Measurements from ENCODE around the gene KIR3DL2. TPM values are rescaled to one million over a fixed set of nuclear protein-coding genes. Genes with fewer than 3 reads are reported as not detected.
"Not testable (repeated sequence)": the region's sequence is repeated elsewhere in the genome, so short reads cannot be mapped to it uniquely, and the experiment has no call there.

KIR3DL2 gene
- total RNA-seq, 6 experiments from 2014 or later, result not detected

DNA sequence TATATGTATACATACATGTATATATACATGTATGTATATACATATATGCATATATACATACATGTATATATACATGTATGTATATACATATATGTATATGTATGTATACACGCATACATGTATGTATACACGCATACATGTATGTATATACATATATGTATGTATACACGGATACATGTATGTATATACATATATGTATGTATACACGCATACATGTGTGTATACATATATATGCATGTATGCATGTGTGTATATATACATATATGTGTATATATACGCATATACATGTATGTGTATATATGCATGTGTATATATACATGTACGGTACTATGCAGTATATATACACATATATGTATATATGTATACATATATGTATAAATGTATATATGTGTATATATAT lies 53.1 kb downstream of the KIR3DL2 start:
- H3K36me3 Mint-ChIP-seq (ENCODE audit: low read depth), result 0 out of 2 replicates have a peak, but pooled peaks cover 6% of the 10 kb centered on the region
- no peak overlapping the region for H3K4me3 Mint-ChIP-seq
- no peak overlapping the region for H3K27ac Mint-ChIP-seq
- TF ChIP-seq, protein P1, sequence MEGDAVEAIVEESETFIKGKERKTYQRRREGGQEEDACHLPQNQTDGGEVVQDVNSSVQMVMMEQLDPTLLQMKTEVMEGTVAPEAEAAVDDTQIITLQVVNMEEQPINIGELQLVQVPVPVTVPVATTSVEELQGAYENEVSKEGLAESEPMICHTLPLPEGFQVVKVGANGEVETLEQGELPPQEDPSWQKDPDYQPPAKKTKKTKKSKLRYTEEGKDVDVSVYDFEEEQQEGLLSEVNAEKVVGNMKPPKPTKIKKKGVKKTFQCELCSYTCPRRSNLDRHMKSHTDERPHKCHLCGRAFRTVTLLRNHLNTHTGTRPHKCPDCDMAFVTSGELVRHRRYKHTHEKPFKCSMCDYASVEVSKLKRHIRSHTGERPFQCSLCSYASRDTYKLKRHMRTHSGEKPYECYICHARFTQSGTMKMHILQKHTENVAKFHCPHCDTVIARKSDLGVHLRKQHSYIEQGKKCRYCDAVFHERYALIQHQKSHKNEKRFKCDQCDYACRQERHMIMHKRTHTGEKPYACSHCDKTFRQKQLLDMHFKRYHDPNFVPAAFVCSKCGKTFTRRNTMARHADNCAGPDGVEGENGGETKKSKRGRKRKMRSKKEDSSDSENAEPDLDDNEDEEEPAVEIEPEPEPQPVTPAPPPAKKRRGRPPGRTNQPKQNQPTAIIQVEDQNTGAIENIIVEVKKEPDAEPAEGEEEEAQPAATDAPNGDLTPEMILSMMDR (IDR thresholded peaks at IDR 0.05), result no peak
- H3K4me1 Mint-ChIP-seq (ENCODE audit: low read depth), result no peaks in the 10 kb centered on the region
- peaks cover 47% of the 10 kb centered on the region for H3K9me3 Mint-ChIP-seq
- peaks cover 1% of the 10 kb centered on the region for H3K27me3 Mint-ChIP-seq (ENCODE audit: insufficient read depth)
- no peak for DNase-seq

DNA sequence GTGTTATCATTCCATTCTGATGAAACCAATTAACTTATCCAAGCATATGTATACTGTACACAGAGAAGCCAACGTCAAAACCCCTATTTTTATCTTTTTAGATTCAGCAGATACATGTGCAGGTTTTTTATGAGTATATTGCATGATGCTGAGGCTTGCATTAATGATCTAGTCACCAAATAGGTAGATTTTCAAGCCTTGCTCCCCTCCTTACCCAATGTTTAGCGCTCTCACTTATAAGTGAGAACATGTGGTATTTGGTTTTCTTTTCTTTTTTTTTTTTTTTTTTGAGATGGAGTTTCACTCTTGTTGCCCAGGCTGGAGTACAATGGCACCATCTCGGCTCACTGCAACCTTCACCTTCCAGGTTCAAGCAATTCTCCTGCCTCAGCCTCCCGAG lies 54.0 kb downstream of the KIR3DL2 start:
- not testable (repeated sequence) for H3K27ac Mint-ChIP-seq; H3K36me3 Mint-ChIP-seq (ENCODE audit: low read depth); H3K27me3 Mint-ChIP-seq (ENCODE audit: insufficient read depth); H3K4me1 Mint-ChIP-seq (ENCODE audit: low read depth); DNase-seq; H3K4me3 Mint-ChIP-seq
- peaks cover 41% of the 10 kb centered on the region for H3K9me3 Mint-ChIP-seq

DNA sequence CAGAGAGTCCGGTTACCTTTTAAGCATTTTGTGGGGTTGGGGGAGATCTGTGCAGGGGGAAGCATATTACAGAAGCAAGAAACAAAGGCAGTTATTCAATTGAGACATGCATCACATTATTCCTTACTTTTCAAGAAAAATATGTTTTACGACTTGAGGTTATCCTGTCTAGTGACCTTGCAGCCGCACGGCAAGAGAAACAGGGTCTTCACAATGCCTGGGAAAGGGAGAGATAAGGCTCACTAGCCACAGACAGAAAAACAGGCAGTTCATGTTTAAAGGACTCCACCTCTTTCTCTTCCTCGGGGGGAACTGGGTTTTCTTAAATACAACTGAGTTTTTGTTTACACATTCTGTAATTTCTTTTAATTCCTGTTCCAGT lies 55.2 kb downstream of the KIR3DL2 start:
- Mint-ChIP-seq H3K9me3 (peaks cover 35% of the 10 kb centered on the region), H3K27ac (no peak overlapping the region), H3K4me1 (ENCODE audit: low read depth) (no peaks in the 10 kb centered on the region), H3K27me3 (ENCODE audit: insufficient read depth) (no peaks in the 10 kb centered on the region; the same call in 1 of the 2 replicates), H3K36me3 (ENCODE audit: low read depth) (peaks cover 5% of the 10 kb centered on the region; the same call in 1 of the 2 replicates), H3K4me3 (no peak overlapping the region)
- no peak for DNase-seq
- TF ChIP-seq, protein P1 (IDR thresholded peaks at IDR 0.05), result no peak

DNA sequence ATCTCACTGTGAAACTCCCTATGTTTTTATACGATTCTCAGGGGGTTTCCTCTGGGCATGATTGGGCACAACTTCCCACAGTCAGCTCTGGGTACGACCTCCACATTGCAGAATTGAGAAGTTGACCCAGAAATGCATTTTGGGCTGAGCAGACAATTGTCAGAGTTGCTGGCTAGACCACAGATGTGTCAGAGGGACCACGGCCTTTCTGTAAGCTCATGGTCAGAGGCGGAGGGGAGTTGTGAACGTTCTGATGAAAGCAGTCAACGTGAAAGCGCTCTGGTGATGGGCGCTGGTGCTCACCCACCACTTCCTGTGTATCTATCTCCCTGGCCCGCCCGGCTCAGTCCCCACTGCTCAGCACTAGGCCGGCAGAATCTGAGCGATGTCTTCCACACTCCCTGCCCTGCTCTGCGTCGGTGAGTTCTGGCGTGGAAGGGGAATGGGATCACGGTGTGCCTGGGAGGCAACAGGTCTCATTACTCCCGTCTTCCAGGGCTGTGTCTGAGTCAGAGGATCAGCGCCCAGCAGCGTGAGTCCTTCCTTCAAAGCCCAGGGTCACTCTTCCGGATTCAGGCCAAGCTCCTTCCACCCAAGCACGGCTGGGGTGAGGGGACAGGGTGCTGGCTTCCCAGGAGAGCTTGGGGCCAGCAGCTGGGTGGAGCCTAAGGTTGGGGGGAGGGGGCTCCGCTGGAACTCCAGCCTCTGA lies 55.7 kb downstream of the KIR3DL2 start, which contains the start of gene NCR1:
Gene NCR1, plus strand, starts transcription at position 346 of the 709 bp plus-strand sequence. Its CDS starts 40 bp downstream, at position 386.
- Mint-ChIP-seq H3K4me1 (ENCODE audit: low read depth) (no peaks in the 10 kb centered on the region), H3K36me3 (ENCODE audit: low read depth) (peaks cover 9% of the 10 kb centered on the region; the same call in 1 of the 2 replicates)
- TF ChIP-seq, protein P1 (IDR thresholded peaks at IDR 0.05), result no peak

DNA sequence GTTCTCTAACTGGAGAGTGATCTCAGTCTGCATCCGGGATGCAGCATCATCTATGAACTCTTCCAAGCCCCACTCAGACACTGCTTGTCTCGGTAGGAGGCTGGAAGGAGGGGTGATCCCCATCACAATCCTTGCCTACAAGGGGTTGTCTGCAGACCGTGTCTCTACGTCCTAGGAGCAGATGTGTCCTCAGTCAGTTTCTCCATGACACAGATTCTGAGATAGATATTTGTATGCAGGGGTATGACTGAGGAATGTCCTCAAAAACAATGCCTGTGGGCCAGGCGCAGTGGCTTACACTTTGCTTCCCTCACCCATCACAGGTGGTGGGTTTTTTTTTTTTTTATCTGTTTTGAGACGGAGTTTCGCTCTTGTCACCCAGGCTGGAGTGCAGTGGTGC lies 56.6 kb downstream of the KIR3DL2 start:
- Mint-ChIP-seq H3K4me3 (no peak overlapping the region), H3K9me3 (peaks cover 36% of the 10 kb centered on the region), H3K4me1 (ENCODE audit: low read depth) (no peaks in the 10 kb centered on the region), H3K27ac (no peak overlapping the region), H3K36me3 (ENCODE audit: low read depth) (peaks cover 9% of the 10 kb centered on the region; the same call in 1 of the 2 replicates), H3K27me3 (ENCODE audit: insufficient read depth) (no peaks in the 10 kb centered on the region)
- DNase-seq, result no peak
- TF ChIP-seq, protein P1 (IDR thresholded peaks at IDR 0.05), result no peak

More for the DNA sequence above, 55.7 kb downstream of the KIR3DL2 start, which contains the start of gene NCR1:
- no peak for DNase-seq
- peaks cover 36% of the 10 kb centered on the region for H3K9me3 Mint-ChIP-seq
- no peak within 1 kb of the TSS for H3K27ac Mint-ChIP-seq
- no peak within 1 kb of the TSS for H3K4me3 Mint-ChIP-seq
- no peaks in the 10 kb centered on the region; the same call in 1 of the 2 replicates for H3K27me3 Mint-ChIP-seq (ENCODE audit: insufficient read depth)

DNA sequence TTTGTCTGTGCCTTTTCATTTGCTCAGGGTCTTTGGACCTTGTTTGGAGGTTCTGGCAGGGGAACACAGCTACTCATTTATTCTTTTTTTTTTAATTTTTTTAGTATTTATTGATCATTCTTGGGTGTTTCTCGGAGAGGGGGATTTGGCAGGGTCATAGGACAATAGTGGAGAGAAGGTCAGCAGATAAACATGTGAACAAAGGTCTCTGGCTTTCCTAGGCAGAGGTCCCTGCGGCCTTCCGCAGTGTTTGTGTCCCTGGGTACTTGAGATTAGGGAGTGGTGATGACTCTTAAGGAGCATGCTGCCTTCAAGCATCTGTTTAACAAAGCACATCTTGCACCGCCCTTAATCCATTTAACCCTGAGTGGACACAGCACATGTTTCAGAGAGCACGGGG lies 57.7 kb downstream of the KIR3DL2 start:
- not testable (repeated sequence) for DNase-seq; H3K27ac Mint-ChIP-seq; H3K27me3 Mint-ChIP-seq (ENCODE audit: insufficient read depth); H3K4me3 Mint-ChIP-seq; H3K4me1 Mint-ChIP-seq (ENCODE audit: low read depth); H3K36me3 Mint-ChIP-seq (ENCODE audit: low read depth)
- H3K9me3 Mint-ChIP-seq, result peaks cover 42% of the 10 kb centered on the region

Other genes starting within 250 kb of the KIR3DL2 start
- gene LILRB1, start 220.0 kb upstream of the KIR3DL2 start, total RNA-seq (2021; fragmentation: NEBNext Ultra II Directional; extraction: Animal tissue kit (Norgen Biotek cat#: 25700)), result not detected
- not detected for gene LILRB4, start 187.5 kb upstream of the KIR3DL2 start, total RNA-seq (2021; fragmentation: NEBNext Ultra II Directional; extraction: Animal tissue kit (Norgen Biotek cat#: 25700))
- not detected for gene KIR3DL3, start 126.0 kb upstream of the KIR3DL2 start, total RNA-seq (2021; fragmentation: NEBNext Ultra II Directional; extraction: Animal tissue kit (Norgen Biotek cat#: 25700))
- not detected for gene KIR2DL3, start 111.9 kb upstream of the KIR3DL2 start, total RNA-seq (2021; fragmentation: NEBNext Ultra II Directional; extraction: Animal tissue kit (Norgen Biotek cat#: 25700))
- not detected for gene KIR2DL1, start 80.7 kb upstream of the KIR3DL2 start, total RNA-seq (2021; fragmentation: NEBNext Ultra II Directional; extraction: Animal tissue kit (Norgen Biotek cat#: 25700))
- not detected for gene KIR2DL4, start 46.8 kb upstream of the KIR3DL2 start, total RNA-seq (2021; fragmentation: NEBNext Ultra II Directional; extraction: Animal tissue kit (Norgen Biotek cat#: 25700))
- gene KIR3DL1, start 34.0 kb upstream of the KIR3DL2 start, total RNA-seq (2021; fragmentation: NEBNext Ultra II Directional; extraction: Animal tissue kit (Norgen Biotek cat#: 25700)), result not detected
- gene KIR2DS4, start 17.8 kb upstream of the KIR3DL2 start, total RNA-seq (2021; fragmentation: NEBNext Ultra II Directional; extraction: Animal tissue kit (Norgen Biotek cat#: 25700)), result not detected
- not detected for gene FCAR, start 23.8 kb downstream of the KIR3DL2 start, total RNA-seq (2021; fragmentation: NEBNext Ultra II Directional; extraction: Animal tissue kit (Norgen Biotek cat#: 25700))
- not detected for gene NCR1, start 55.7 kb downstream of the KIR3DL2 start, total RNA-seq (2021; fragmentation: NEBNext Ultra II Directional; extraction: Animal tissue kit (Norgen Biotek cat#: 25700))
- gene NLRP7, start 97.1 kb downstream of the KIR3DL2 start, total RNA-seq (2021; fragmentation: NEBNext Ultra II Directional; extraction: Animal tissue kit (Norgen Biotek cat#: 25700)), result not detected
- gene NLRP2, start 115.9 kb downstream of the KIR3DL2 start, total RNA-seq (2021; fragmentation: NEBNext Ultra II Directional; extraction: Animal tissue kit (Norgen Biotek cat#: 25700)), result under 1 TPM in 1 of 6 experiments, not detected in 5; 0.26 TPM
- not detected for gene GP6, start 187.8 kb downstream of the KIR3DL2 start, total RNA-seq (2021; fragmentation: NEBNext Ultra II Directional; extraction: Animal tissue kit (Norgen Biotek cat#: 25700))
- gene RDH13, start 212.7 kb downstream of the KIR3DL2 start, total RNA-seq (2021; fragmentation: NEBNext Ultra II Directional; extraction: Animal tissue kit (Norgen Biotek cat#: 25700)), result 1 to 10 TPM; 2.4 to 3.3 (median 2.8) TPM
- under 1 TPM in 5 of 6 experiments, not detected in 1; 0.55 to 0.94 (median 0.64) TPM for gene EPS8L1, start 225.4 kb downstream of the KIR3DL2 start, total RNA-seq (2021; fragmentation: NEBNext Ultra II Directional; extraction: Animal tissue kit (Norgen Biotek cat#: 25700))

Data from HFFc6 (cell line).